Measurements from ENCODE around the gene TEX48.

- TF ChIP-seq CTCF (IDR thresholded peaks at IDR 0.05), result no peak
- TF ChIP-seq POLR2AphosphoS5 (IDR thresholded peaks at IDR 0.05; ENCODE audit: low read depth, low read length), result no peak
- TF ChIP-seq TCF7L2 (IDR thresholded peaks at IDR 0.05; ENCODE audit: low read depth, low read length), result no peak
- no peak for TF ChIP-seq REST (IDR thresholded peaks at IDR 0.05; ENCODE audit: insufficient read depth in 1 of 2, low read depth in 2 of 2, low read length in 1 of 2)
- TF ChIP-seq SIN3A (IDR thresholded peaks at IDR 0.05; ENCODE audit: borderline replicate concordance, insufficient read depth, low read depth, low read length), result no peak
Observed at GRCh38 chr9:114634387-114634786, 47.6 kb downstream of the TEX48 start.
